Kidney (tissue), 14 donors: Measurements from ENCODE around the gene SPTLC2. TPM values are rescaled to one million over a fixed set of nuclear protein-coding genes. Genes with fewer than 3 reads are reported as not detected.

Experiments
- DNase-seq, 5 donors: peaks; one replicate each; pipeline ENCODE4 v3.0.0-alpha.2; 2013 to 2020
- FAIRE-seq: peaks from 2 replicates; lab custom pipeline; 2012; peaks lifted over from hg19 to GRCh38; lab: Jason Lieb, UNC
- H3K27ac ChIP-seq, 2 donors: one replicate each; pipeline ENCODE4 v1.7.0; 2013; ENCODE audit warnings: low read depth in 2 of 2, low read length in 2 of 2, inconsistent platforms in 1 of 2
- H3K27me3 ChIP-seq: one replicate; pipeline ENCODE4 v1.7.1; 2013; ENCODE audit warnings: low read length, inconsistent platforms; ENCODE audit not compliant: control insufficient read depth, insufficient read depth
- H3K36me3 ChIP-seq, 3 donors: one replicate each; pipeline versions ENCODE4 v1.7.0 to v1.7.1; 2013; ENCODE audit warnings: low read length in 3 of 3, control low read depth in 1 of 3, inconsistent platforms in 1 of 3; ENCODE audit not compliant: insufficient read depth in 3 of 3, control insufficient read depth in 2 of 3
- H3K4me1 ChIP-seq, 3 donors: one replicate each; pipeline versions ENCODE4 v1.7.0 to v1.7.1; 2013; ENCODE audit warnings: low read length in 3 of 3, inconsistent platforms in 1 of 3, low read depth in 1 of 3; ENCODE audit not compliant: control insufficient read depth in 2 of 3, insufficient read depth in 2 of 3
- H3K4me3 ChIP-seq, 3 donors: one replicate each; pipeline versions ENCODE4 v1.7.0 to v1.8.1; 2013; ENCODE audit warnings: low read length in 3 of 3, control low read depth in 1 of 3, inconsistent platforms in 1 of 3
- H3K9ac ChIP-seq, 3 donors: one replicate each; pipeline versions ENCODE4 v1.7.0 to v1.7.1; 2013; ENCODE audit warnings: low read length in 3 of 3, control low read depth in 1 of 3, inconsistent platforms in 1 of 3
- H3K9me3 ChIP-seq, 3 donors: one replicate each; pipeline versions ENCODE4 v1.7.0 to v1.7.1; 2013; ENCODE audit warnings: low read length in 3 of 3, control low read depth in 1 of 3, inconsistent platforms in 1 of 3; ENCODE audit not compliant: control insufficient read depth in 2 of 3, insufficient read depth in 1 of 3
- CTCF ChIP-seq: IDR thresholded peaks from 3 replicates; pipeline ENCODE4 v1.5.1; 2012; ENCODE audit warnings: mild to moderate bottlenecking, moderate library complexity, borderline replicate concordance; ENCODE audit not compliant: insufficient read depth; ENCODE audit errors: extremely low read depth
- intact Hi-C: fragments of 100-400 bp; cut with DNase I; formaldehyde crosslinking; loops from one replicate; pipeline ENCODE4 v1.11.1; 2022
- polyA plus RNA-seq: library from polyadenylated mRNA; stranded (reverse); fragments of 350-450 nt; fragmentation: Illumina TruSeq; extraction: RNeasy Lipid Tissue Mini Kit (QIAGEN cat#74804); gene quantifications from one replicate; pipeline ENCODE4 v1.2.3, GENCODE V29; 2014; ENCODE audit warnings: low read depth, low replicate concordance; ENCODE audit not compliant: insufficient read depth
- total RNA-seq: library from RNA; stranded (reverse); fragmentation: NEBNext Ultra II Directional; extraction: Animal tissue kit (Norgen Biotek cat#: 25700); gene quantifications from one replicate; pipeline ENCODE4 v1.2.1, GENCODE V29; 2021
- donor health status: control.
- donor health status: control.
- donor health status: control.
- donor health status: control.
- donor health status: control.
- donor health status: DM: yes; HTN: yes; CAD: no.
- donor health status: Normal renal cell carcinoma (clear cell type).

SPTLC2 gene
- total and polyA plus RNA-seq, 2 donors from 2014 or later = 17.0 to 66.1 TPM

GRCh38 chr14:77523109-77523508 lies 93.3 kb downstream of the SPTLC2 start:
- no peak for DNase-seq
- intact Hi-C loops = no loop called here
- H3K27ac ChIP-seq = no peak overlapping the region
- FAIRE-seq = no peak
- H3K9me3 ChIP-seq = no peaks in the 10 kb centered on the region
- peaks cover 0 to 4% (median 0%) of the 10 kb centered on the region in 3 donors for H3K4me1 ChIP-seq
- H3K36me3 ChIP-seq = peaks cover 0 to 21% (median 9%) of the 10 kb centered on the region in 3 donors
- no peak for TF ChIP-seq CTCF
- no peak overlapping the region for H3K9ac ChIP-seq
- no peaks in the 10 kb centered on the region for H3K27me3 ChIP-seq
- no peak overlapping the region for H3K4me3 ChIP-seq

GRCh38 chr14:77520555-77520954 lies 95.9 kb downstream of the SPTLC2 start:
- intact Hi-C loops = no loop called here
- Histone ChIP-seq H3K4me1 (peaks cover 0 to 4% (median 0%) of the 10 kb centered on the region in 3 donors), H3K4me3 (no peak overlapping the region), H3K9me3 (no peaks in the 10 kb centered on the region), H3K9ac (no peak overlapping the region), H3K27ac (no peak overlapping the region), H3K27me3 (no peaks in the 10 kb centered on the region), H3K36me3 (peaks cover 0 to 28% (median 11%) of the 10 kb centered on the region in 3 donors)
- FAIRE-seq (no peak), DNase-seq (no peak)
- no peak for TF ChIP-seq CTCF

DNA sequence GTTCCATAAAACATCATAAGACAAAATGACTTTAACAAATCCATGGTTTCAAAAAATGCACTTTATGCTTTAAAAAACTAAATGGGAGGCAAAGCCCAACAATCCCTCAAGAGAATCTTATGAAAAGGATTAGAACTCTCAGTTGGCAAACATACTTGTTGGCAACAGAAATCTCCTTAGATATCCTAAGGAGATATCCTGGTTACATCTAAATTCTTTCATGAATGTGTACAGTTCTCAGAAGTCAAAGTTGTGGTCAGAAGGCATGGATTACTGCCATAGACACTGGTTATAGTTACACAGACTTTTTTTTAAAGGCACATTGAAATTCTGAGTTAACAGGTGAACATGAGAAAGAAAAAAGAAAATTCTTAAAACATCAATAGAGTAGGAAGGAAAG lies 100.3 kb downstream of the SPTLC2 start:
- FAIRE-seq (no peak), DNase-seq (no peak)
- Histone ChIP-seq H3K4me1 (no peaks in the 10 kb centered on the region), H3K9ac (no peak overlapping the region), H3K4me3 (no peak overlapping the region), H3K9me3 (no peaks in the 10 kb centered on the region), H3K27me3 (no peaks in the 10 kb centered on the region), H3K27ac (no peak overlapping the region), H3K36me3 (peaks cover 2 to 39% (median 22%) of the 10 kb centered on the region in 3 donors)
- TF ChIP-seq CTCF = no peak
- intact Hi-C loops = no loop called here
